GM12875 (cell line): ENCODE data around the gene PAK5.

Experiments
- H3K4me3 ChIP-seq: one replicate; pipeline ENCODE4 v1.5.1; 2011; ENCODE audit warnings: low read depth, low read length, control low read depth
- CTCF ChIP-seq: IDR thresholded peaks from 2 replicates; pipeline ENCODE4 v1.5.1; 2011; ENCODE audit warnings: low read depth, mild to moderate bottlenecking, control low read depth, inconsistent platforms, low read length, moderate library complexity, borderline replicate concordance; ENCODE audit not compliant: insufficient read depth

The PAK5 gene

GRCh38 chr20:9756660-9757059 is 82.2 kb downstream of the PAK5 start:
- H3K4me3 ChIP-seq: no peak overlapping the region
- TF ChIP-seq CTCF: no peak

- H3K4me3 ChIP-seq: no peak overlapping the region
- TF ChIP-seq CTCF: no peak
Measured at GRCh38 chr20:9755301-9755700, 83.6 kb downstream of the PAK5 start.

GRCh38 chr20:9744551-9744950 is 94.3 kb downstream of the PAK5 start:
- TF ChIP-seq CTCF: no peak
- no peak overlapping the region for H3K4me3 ChIP-seq

GRCh38 chr20:9743871-9744270 is 95.0 kb downstream of the PAK5 start:
- no peak overlapping the region for H3K4me3 ChIP-seq
- no peak for TF ChIP-seq CTCF

- no peak overlapping the region for H3K4me3 ChIP-seq
- no peak for TF ChIP-seq CTCF
Measured at GRCh38 chr20:9742821-9743220, 96.1 kb downstream of the PAK5 start.

- TF ChIP-seq CTCF: no peak
- H3K4me3 ChIP-seq: no peak overlapping the region
Measured at GRCh38 chr20:9741996-9742395, 96.9 kb downstream of the PAK5 start.

GRCh38 chr20:9740486-9740885 is 98.4 kb downstream of the PAK5 start:
- TF ChIP-seq CTCF: no peak
- no peak overlapping the region for H3K4me3 ChIP-seq
